ENCODE results near the gene USP49. TPM values are rescaled to one million over a fixed set of nuclear protein-coding genes. Genes with fewer than 3 reads are reported as not detected.
A peak's percentile ranks its signal among the peaks of the same experiment; 100 is the strongest.

The USP49 gene
- total and polyA plus RNA-seq, 10 of the 15 experiments (the other 5 are each of a cell fraction or from before 2014, with no cell fraction given) = 1.0 to 7.7 (median 4.3) TPM

DNA sequence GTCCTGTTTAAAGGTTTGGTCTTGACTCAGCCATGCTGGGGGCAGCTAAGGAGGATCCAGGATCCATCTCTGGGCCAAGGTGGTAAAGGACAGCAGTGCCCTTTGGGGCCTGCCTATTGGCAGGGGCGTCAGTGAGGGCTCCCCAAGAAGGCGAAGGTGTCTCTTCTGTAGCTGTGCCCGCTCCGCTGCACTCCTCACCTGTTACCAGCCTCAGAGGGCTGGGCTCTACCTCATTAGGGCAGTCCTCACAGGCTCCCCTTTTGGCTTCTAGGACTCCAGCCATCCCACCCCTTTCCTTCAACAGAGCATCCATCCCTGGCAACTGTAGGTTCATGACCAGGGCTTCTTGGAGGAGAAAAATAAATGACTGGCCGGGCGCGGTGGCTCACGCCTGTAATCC lies 125.8 kb downstream of the USP49 start (continued):
- no peak for TF ChIP-seq YY1 (IDR thresholded peaks at IDR 0.05; ENCODE audit: low read depth, low read length)
- no peak for TF ChIP-seq FOXK2 (IDR thresholded peaks at IDR 0.05)

DNA sequence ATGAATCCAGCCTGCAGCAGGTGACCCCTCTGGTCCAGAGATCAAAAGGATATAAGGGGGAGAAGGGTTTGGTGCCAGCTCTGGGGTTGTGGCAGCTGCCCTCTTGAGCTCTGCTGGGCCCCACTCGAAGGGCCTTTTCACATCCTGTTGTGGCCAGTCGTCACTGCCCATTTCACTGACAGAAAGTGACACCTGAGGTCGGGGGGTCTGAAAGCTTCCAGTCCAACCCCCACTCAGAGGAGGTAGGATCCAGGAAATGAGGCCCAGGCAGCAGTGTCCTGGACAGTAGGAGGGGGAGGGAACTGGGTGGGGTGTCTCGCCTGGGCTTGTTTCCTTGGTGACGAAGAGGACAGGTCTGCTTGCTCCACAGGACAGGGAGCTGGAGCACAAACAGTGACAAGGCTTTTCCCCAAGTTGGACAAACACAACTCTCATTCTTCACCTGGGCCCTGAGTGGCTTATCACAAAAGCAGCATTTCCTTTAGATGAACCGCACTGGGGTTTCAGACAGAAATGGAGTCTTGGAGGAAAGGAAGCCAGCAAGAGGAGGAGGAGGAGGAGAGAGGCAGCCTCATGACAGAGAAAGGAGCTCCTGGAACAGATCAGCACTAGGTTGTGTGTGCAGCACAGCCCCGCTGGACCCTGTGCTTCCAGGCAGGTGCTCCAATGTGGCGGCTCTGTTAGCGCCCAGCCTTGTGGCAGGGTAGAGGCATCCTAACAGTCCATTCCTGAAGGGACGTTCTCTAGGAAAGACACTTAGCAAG lies 126.4 kb downstream of the USP49 start:
- no peak overlapping the region for H3K4me3 ChIP-seq
- ATAC-seq (peak; percentile 67), FAIRE-seq (no peak), DNase-seq (ENCODE audit: low read depth, low spot score) (no peak)
- in situ Hi-C loops (cut with MboI) (loop anchor here (5.0 kb wide), 1 partner anchor 166 kb away; no protein-coding TSS in a partner anchor), intact Hi-C loops (cut with micrococcal nuclease; ENCODE audit: unreplicated experiment) (no loop called here)
- H3K27me3 ChIP-seq (replicated peaks in 1 of 2; ENCODE audit: control insufficient read depth in 2 of 2, insufficient read depth in 2 of 2, low read length in 1 of 2) = no peaks in the 10 kb centered on the region
- ChIA-PET CTCF (no interaction called here), POLR2A (interaction anchor here (0.6 kb wide), 1 partner anchor 20 kb away, joined by 3 read pairs; no protein-coding TSS in a partner anchor), SMC1A (ENCODE audit: uncharacterized antibody, unreplicated experiment) (no interaction called here), RAD21 (ENCODE audit: unreplicated experiment) (no interaction called here)
- no peaks in the 10 kb centered on the region for H3K9me3 ChIP-seq (replicated peaks; ENCODE audit: control insufficient read depth, insufficient read depth, low read length)
- H3K36me3 ChIP-seq (ENCODE audit: control insufficient read depth in 2 of 2, insufficient read depth in 2 of 2, low read length in 1 of 2) = peaks cover 1 to 8% of the 10 kb centered on the region in 2 experiments; a peak in 2 of 4 replicates
- H3K9ac ChIP-seq (ENCODE audit: control insufficient read depth, insufficient read depth, low read length) = no peak overlapping the region
- no peak overlapping the region for H3K27ac ChIP-seq (ENCODE audit: control insufficient read depth, insufficient read depth)
- BruUV-seq (replicated peaks) = no TSS peak
- no peak overlapping the region for H3K4me2 ChIP-seq (ENCODE audit: control insufficient read depth, insufficient read depth)
- TF ChIP-seq MTA2 (IDR thresholded peaks at IDR 0.05; ENCODE audit: low read depth) = no peak
- TF ChIP-seq, protein P1, sequence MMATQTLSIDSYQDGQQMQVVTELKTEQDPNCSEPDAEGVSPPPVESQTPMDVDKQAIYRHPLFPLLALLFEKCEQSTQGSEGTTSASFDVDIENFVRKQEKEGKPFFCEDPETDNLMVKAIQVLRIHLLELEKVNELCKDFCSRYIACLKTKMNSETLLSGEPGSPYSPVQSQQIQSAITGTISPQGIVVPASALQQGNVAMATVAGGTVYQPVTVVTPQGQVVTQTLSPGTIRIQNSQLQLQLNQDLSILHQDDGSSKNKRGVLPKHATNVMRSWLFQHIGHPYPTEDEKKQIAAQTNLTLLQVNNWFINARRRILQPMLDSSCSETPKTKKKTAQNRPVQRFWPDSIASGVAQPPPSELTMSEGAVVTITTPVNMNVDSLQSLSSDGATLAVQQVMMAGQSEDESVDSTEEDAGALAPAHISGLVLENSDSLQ (IDR thresholded peaks at IDR 0.05) = 0 out of 2 replicates have a peak, but pooled peaks have one; percentile 15
- H3K4me1 ChIP-seq (ENCODE audit: control insufficient read depth, insufficient read depth, low read length) = peaks cover 9% of the 10 kb centered on the region
- 52% methylated on average over 10 of the region's 10 CpGs for WGBS (ENCODE audit: insufficient coverage, insufficient replicate concordance, low lambda C conversion rate, missing lambda C conversion rate)
- H2AFZ ChIP-seq (ENCODE audit: control insufficient read depth, low read depth, low read length) = no peak overlapping the region
- H3K79me2 ChIP-seq (ENCODE audit: control insufficient read depth, insufficient read depth, low read length) = no peaks in the 10 kb centered on the region
- no peaks in the 10 kb centered on the region for H4K20me1 ChIP-seq (ENCODE audit: control insufficient read depth, insufficient read depth)

Data from GM12878 (cell line).